Neural cell (in vitro differentiated cells): ENCODE results near the gene DNHD1. TPM values are rescaled to one million over a fixed set of nuclear protein-coding genes. Genes with fewer than 3 reads are reported as not detected.
A peak's percentile ranks its signal among the peaks of the same experiment; 100 is the strongest.

ENCODE experiments used
- H2AFZ ChIP-seq: fragments of 200-600, 300-800 bp; sonication (generic), shearing (Covaris generic); 2 replicates; pipeline ENCODE4 v1.6.0; 2014; ENCODE audit warnings: low read depth, mild to moderate bottlenecking, antibody characterized with exemption, low read length, moderate library complexity
- H3F3A ChIP-seq: fragments of 200-600 bp; shearing (Covaris generic); 2 replicates; pipeline ENCODE4 v1.6.1; 2016; ENCODE audit warnings: mild to moderate bottlenecking, moderate library complexity, mixed read lengths, antibody characterized with exemption, low read length; ENCODE audit not compliant: insufficient read depth, poor library complexity, severe bottlenecking
- H3K27ac ChIP-seq: fragments of 200-600, 300-800 bp; sonication (generic), shearing (Covaris generic); 2 replicates; pipeline ENCODE4 v1.5.1; 2014; ENCODE audit warnings: mild to moderate bottlenecking, low read length, moderate library complexity
- H3K27me3 ChIP-seq: fragments of 300-800, 200-600 bp; sonication (generic), shearing (Covaris generic); 2 replicates; pipeline ENCODE4 v1.6.0; 2014; ENCODE audit warnings: mild to moderate bottlenecking, low read depth, low read length, moderate library complexity; ENCODE audit not compliant: insufficient read depth
- H3K36me3 ChIP-seq: fragments of 300-800, 200-600 bp; sonication (generic), shearing (Covaris generic); 2 replicates; pipeline ENCODE4 v1.5.1; 2014; ENCODE audit warnings: mild to moderate bottlenecking, antibody characterized with exemption, low read length, moderate library complexity; ENCODE audit not compliant: insufficient read depth
- H3K4me2 ChIP-seq: fragments of 300-800, 200-600 bp; sonication (generic), shearing (Covaris generic); 2 replicates; pipeline ENCODE4 v1.6.0; 2014; ENCODE audit warnings: mild to moderate bottlenecking, low read length
- H3K4me3 ChIP-seq: fragments of 300-800, 200-600 bp; sonication (generic), shearing (Covaris generic); 2 replicates; pipeline ENCODE4 v1.5.1; 2014; ENCODE audit warnings: mild to moderate bottlenecking, low read length, moderate library complexity
- H3K79me2 ChIP-seq: fragments of 200-600 bp; shearing (Covaris generic); replicated peaks from 2 replicates; pipeline ENCODE4 v1.6.0; 2014; ENCODE audit warnings: mild to moderate bottlenecking, low read length, moderate library complexity; ENCODE audit not compliant: insufficient read depth
- H3K9ac ChIP-seq: fragments of 300-800, 200-600 bp; sonication (generic), shearing (Covaris generic); 2 replicates; pipeline ENCODE4 v1.6.1; 2016; ENCODE audit warnings: mild to moderate bottlenecking, low read length, mixed read lengths
- H3K9me2 ChIP-seq: fragments of 200-600 bp; shearing (Covaris generic); 2 replicates; pipeline ENCODE4 v1.6.1; 2016; ENCODE audit warnings: mild to moderate bottlenecking, low read length, mixed read lengths; ENCODE audit not compliant: insufficient read depth
- H3K9me3 ChIP-seq: fragments of 200-600, 300-800 bp; sonication (generic), shearing (Covaris generic); 2 replicates; pipeline ENCODE4 v1.6.1; 2016; ENCODE audit warnings: mild to moderate bottlenecking, mixed run types, low read length, moderate library complexity, mixed read lengths
- H4K20me1 ChIP-seq: fragments of 200-600 bp; shearing (Covaris generic); 2 replicates; pipeline ENCODE4 v1.6.1; 2016; ENCODE audit warnings: mild to moderate bottlenecking, mixed run types; ENCODE audit not compliant: insufficient read depth
- CTCF ChIP-seq: fragments of 450-650 bp; IDR thresholded peaks from 2 replicates; pipeline ENCODE4 v1.5.1; 2014; ENCODE audit warnings: antibody characterized with exemption, mild to moderate bottlenecking, moderate library complexity; ENCODE audit not compliant: poor library complexity, severe bottlenecking
- EP300 ChIP-seq: fragments of 450-650 bp; conservative IDR thresholded peaks from 2 replicates; pipeline ENCODE4 v1.6.1; 2014; ENCODE audit warnings: antibody characterized with exemption, mild to moderate bottlenecking, moderate library complexity; ENCODE audit not compliant: poor library complexity, severe bottlenecking
- EZH2 ChIP-seq: fragments of 200-600, 300-800 bp; shearing (Covaris generic), sonication (generic); IDR thresholded peaks from 2 replicates; pipeline ENCODE4 v1.6.1; 2014; ENCODE audit warnings: antibody characterized with exemption, low read length, borderline replicate concordance, mild to moderate bottlenecking; ENCODE audit not compliant: insufficient read depth, poor library complexity, severe bottlenecking
- MXI1 ChIP-seq: fragments of 450-650 bp; conservative IDR thresholded peaks from 2 replicates; pipeline ENCODE4 v1.6.1; 2014; ENCODE audit warnings: antibody characterized with exemption, mild to moderate bottlenecking; ENCODE audit not compliant: poor library complexity, severe bottlenecking
- POLR2AphosphoS5 ChIP-seq: IDR thresholded peaks from 2 replicates; pipeline ENCODE4 v1.6.1; 2012
- RAD21 ChIP-seq: fragments of 450-650 bp; conservative IDR thresholded peaks from 2 replicates; pipeline ENCODE4 v1.6.1; 2014; ENCODE audit warnings: antibody characterized with exemption, mild to moderate bottlenecking, moderate library complexity
- REST ChIP-seq: IDR thresholded peaks from 2 replicates; pipeline ENCODE4 v1.6.1; 2012; ENCODE audit warnings: borderline replicate concordance
- SMC3 ChIP-seq: fragments of 450-650 bp; conservative IDR thresholded peaks from 2 replicates; pipeline ENCODE4 v1.6.1; 2014; ENCODE audit warnings: antibody characterized with exemption, mild to moderate bottlenecking, moderate library complexity; ENCODE audit not compliant: poor library complexity
- TAF1 ChIP-seq: IDR thresholded peaks from 2 replicates; pipeline ENCODE4 v1.6.1; 2012; ENCODE audit warnings: low read depth
- polyA plus RNA-seq: library from polyadenylated mRNA; depleted of rRNA; stranded (reverse); fragments of >200 nt; gene quantifications from 2 replicates; pipeline ENCODE4 v1.2.3, GENCODE V29; 2014

The DNHD1 gene
- polyA plus RNA-seq, 1 donor from 2014 or later, result 5.1 TPM

DNA sequence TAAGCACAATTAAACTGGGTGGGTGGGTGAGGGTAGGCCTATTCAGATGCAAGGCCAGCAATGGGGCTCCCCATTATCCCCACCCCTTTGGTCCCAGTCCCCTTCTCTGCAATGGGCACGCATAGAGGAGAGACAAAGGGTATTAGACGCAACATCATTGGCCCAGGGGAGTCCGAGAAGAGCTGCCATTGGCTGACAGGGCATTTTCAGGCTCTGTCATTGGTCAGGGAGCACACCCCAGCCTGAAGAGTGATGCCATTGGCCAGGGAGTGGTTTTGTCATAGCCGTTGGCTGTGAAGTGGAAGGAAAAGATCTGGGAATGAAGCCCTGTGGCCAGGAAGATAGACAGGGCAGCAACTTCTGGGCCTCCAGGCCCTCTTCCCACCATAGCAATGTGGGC is 20.5 kb upstream of the DNHD1 start:
- Histone ChIP-seq H3K27ac (no peak overlapping the region), H2AFZ (no peak overlapping the region), H3K9ac (no peak overlapping the region), H3K4me2 (no peak overlapping the region), H3K9me2 (no peaks in the 10 kb centered on the region), H3K4me3 (no peak overlapping the region), H3K36me3 (no peaks in the 10 kb centered on the region), H4K20me1 (no peaks in the 10 kb centered on the region), H3K9me3 (no peaks in the 10 kb centered on the region), H3K79me2 (peaks cover 23% of the 10 kb centered on the region), H3F3A (no peaks in the 10 kb centered on the region), H3K27me3 (no peaks in the 10 kb centered on the region)
- TF ChIP-seq SMC3, result no peak

GRCh38 chr11:6480299-6480914 is 16.7 kb upstream of the DNHD1 start:
- Histone ChIP-seq H3K27me3 (no peaks in the 10 kb centered on the region), H3K9ac (peak overlapping the region; percentile 88), H3K36me3 (no peaks in the 10 kb centered on the region), H3F3A (no peaks in the 10 kb centered on the region), H3K9me2 (no peaks in the 10 kb centered on the region), H2AFZ (no peak overlapping the region), H3K79me2 (peaks cover 26% of the 10 kb centered on the region), H3K4me2 (peak overlapping the region; percentile 91), H3K9me3 (no peaks in the 10 kb centered on the region), H4K20me1 (no peaks in the 10 kb centered on the region), H3K4me3 (peak overlapping the region; percentile 74), H3K27ac (peak overlapping the region; percentile 66)
- TF ChIP-seq REST (no peak), RAD21 (no peak), MXI1 (no peak), CTCF (no peak), EZH2 (no peak), POLR2AphosphoS5 (no peak), TAF1 (no peak), EP300 (no peak), SMC3 (no peak)
